ENCODE data around the gene POLD3.
A peak's percentile ranks its signal among the peaks of the same experiment; 100 is the strongest.
"Not testable (repeated sequence)": the region's sequence is repeated elsewhere in the genome, so short reads cannot be mapped to it uniquely, and the experiment has no call there.

Gene POLD3

DNA sequence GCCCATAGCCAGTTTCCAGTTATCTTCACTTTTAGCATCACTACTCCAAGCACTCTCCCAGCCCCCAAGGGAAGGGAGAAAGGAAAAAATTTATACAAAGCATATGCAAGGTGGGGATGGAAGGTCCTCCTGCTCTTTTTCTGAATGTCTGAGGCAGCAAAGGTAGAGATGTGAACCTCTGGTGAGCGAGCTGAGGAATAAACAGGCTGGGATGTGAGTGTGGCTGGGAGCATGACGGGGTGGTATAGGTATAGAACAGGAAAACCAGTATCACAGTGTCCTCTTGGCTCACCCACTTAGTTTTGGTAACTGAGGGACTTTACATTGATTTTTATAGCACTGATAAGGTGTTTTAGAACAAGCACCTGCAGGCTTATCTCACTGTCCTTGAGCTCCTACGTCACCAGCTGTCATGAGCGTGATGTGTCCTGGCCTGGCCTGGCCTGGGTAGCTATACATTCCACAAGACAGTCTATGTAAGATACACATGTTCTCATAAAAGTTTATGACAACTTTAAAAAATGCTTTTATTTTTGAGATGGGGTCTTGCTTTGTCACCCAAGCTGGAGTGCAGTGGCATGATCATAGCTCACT is 10.3 kb upstream of the POLD3 start:
- DNase-seq (ENCODE audit: low read depth), result no peak

DNA sequence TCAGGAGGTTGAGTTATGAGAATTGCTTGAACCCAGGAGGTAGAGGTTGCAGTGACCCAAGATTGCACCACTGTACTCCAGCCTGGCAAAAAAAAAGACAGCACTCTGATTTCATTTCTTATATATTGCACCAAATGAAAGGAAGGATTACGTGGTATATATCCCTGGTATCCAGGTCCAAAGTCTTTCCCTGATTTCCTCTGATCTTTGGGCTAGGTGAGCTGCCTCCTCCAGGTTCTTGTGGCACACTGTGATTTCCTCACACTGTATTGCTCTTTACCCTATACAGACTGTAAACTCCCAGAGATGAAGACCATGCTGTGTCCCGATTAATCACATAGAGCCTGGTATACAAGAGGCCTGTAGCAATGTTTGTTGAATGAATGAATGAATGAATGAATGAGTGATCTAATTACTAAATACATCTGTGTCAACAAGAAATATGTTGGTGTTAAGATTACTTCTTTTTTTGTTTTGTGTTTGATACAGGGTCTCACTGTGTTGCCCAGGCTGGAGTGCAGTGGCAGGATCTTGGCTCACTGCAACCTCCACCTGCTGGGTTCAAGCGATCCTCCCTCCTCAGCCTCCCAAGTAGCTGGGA is 9.3 kb upstream of the POLD3 start:
- no peak for DNase-seq (ENCODE audit: low read depth)

DNA sequence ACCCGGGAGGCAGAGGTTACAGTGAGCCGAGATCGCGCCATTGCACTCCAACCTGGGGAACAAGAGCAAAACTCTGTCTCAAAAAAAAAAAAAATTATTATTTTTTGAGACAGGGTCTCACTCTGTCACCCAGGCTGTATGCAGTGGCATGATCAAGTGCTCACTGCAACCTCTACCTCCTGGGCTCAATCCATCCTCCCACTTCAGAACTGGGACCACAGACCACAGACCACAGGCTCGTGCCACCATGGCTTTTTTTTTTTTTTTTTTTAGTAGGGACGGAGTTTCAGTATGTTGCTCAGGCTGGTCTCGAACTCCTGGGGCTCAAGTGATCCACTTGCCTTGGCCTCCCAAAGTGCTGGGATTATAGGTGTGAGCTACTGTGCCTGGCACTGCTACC is 1.9 kb upstream of the POLD3 start:
- not testable (repeated sequence) for DNase-seq (ENCODE audit: low read depth)

DNA sequence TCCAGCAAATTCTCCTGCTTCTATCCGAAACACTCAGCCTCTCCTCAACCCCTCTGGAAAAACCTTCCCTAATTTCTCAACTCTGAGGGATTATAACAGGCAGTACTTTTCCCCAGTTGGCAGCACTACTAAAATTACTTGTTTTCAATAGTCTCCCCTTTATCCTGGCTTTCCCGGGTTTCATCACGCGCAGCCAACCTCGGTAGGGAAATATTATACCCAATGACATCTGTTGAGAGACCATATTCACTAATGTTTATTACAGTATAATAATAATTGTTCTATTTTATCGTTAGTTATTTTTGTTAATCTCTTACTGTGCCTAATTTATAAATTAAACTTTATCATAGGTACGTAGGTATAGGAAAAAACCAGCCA is 330 bp upstream of the POLD3 start:
- DNase-seq (ENCODE audit: low read depth), result peak; percentile 21

DNA sequence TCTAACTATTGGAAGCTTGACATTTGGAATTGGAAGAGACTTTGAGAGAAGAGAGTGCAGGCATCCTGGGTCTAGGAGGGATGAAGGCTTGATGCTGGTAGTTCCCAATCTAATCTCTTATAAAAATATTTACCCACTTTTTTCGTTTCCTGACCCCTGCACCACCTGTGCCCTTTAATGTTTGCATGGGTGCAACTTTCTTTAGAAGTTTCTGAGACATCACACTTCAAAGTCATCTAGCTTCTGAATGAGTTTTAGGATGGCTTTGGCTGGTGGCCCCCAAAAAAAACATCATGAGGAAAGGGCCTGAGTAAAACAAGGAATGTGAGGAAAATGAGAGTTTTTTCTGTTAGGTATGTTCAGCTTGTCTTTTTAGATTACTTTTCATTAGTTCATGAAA is 1.1 kb downstream of the POLD3 start:
- DNase-seq (ENCODE audit: low read depth), result no peak

DNA sequence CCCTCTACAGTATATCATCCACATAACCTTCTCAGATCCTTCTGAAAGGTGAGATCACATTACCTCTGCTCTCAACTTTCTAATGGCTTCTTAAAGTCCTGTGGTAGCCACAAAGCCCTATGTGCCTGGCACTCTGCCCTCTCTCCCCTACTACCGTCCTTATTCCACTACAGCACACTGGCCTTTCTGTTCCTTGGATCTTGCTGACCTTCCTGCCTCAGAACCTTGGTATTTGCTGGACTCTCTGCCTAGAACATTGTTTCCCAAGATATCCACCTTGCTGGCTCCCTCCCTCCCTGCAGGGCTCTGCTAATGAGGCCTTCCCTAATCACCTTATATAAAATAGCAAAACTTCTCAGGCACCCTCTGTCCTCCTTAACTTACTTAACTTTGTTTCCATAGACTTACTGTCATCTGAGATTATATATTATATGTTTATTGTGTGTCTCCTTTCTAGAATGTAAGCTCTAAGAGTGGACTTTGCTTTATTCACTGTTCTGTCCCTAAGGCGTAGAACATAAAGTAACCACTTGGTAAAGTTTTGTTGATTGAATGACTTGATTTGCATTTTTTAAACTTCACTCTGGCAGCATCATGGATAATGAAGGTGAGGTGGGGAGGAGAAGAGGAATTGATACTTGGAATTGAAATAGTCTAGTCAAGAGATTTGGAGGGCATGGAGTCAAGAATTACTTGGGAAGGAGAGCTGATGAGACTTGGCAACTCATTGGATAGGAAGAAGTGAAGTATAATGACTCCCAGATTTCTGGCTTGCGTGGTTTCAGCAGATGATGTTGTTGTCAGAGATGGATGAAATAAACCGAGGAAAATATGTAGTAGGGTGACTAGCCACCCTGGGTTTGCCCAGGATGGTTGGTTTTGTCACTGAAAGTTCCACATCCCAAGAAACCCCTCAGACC is 10.5 kb downstream of the POLD3 start:
- DNase-seq (ENCODE audit: low read depth), result no peak

DNA sequence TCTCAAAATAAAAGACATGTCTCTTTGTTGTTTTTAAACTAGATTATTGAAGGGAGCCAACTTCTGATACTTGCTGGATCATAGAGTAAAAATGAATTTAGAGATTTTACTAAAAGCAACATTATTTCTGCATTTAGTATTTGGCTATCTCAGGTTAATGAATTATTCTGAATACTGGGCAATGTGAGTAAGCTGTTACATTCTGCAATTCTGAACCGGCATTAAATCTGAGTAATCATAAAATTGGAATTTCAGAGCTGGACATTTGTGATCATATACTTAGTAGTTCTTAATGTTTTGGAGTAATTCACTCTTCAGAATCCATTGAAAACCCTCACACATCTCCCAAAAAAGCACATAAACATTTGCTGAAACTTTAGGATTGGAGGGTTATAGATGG is 11.5 kb downstream of the POLD3 start:
- no peak for DNase-seq (ENCODE audit: low read depth)

DNA sequence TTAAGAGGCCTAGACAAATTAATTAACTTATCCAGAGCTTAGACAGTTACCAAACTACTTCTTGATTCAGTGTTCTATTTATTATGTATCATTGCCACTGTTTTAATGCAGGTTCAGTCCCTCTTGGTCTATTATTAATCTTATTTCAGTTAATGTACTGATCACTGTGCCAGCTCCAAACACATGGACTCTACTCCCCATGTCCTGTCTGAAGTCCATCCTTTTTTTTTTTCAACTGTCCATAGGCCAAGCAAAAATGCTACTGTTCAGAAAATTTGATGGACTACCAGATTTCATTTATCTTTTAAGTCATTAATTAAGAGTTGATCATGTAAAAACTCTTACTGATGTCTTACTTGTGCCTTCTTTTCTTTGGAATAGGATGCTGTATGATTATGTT is 11.9 kb downstream of the POLD3 start:
- no peak for DNase-seq (ENCODE audit: low read depth)

DNA sequence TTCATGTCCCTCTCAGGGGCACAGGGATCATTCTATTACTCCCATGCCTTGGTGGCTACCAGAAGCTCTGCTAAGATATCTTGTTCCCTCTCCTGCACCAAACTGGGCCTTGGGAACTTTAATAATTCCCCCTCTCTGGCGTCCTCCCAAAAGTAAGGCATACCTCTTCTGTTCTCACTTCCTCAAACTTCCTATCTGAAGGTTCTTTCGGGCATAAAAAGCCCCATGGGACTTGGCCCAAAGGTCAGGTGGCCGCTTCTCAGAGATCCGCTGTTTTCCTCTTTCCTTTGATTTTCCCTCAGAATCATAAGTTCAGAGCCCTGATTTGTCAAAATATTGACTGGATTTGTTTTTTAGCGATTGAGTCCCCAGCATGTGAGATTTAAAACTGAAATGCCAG is 13.0 kb downstream of the POLD3 start:
- no peak for DNase-seq (ENCODE audit: low read depth)

DNA sequence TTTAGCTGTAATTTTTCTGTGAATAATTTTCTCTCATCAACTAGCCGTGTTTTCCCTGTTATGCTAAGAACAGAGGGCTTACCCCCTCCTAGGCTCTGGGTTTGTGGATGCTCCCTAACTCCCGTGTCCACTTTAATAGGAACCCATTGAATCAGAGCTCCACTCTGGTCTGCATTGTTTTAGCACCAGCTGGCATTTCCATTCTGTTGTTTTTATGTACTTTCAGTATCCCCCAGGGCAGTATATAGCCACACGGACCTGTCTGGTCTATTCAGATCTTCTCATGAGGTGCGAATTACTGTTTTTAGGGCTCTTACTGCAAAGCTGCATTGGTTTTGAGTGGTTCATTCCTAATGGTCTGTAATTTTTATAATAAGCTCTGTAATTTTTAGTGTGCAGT is 16.0 kb downstream of the POLD3 start:
- DNase-seq (ENCODE audit: low read depth), result no peak

DNA sequence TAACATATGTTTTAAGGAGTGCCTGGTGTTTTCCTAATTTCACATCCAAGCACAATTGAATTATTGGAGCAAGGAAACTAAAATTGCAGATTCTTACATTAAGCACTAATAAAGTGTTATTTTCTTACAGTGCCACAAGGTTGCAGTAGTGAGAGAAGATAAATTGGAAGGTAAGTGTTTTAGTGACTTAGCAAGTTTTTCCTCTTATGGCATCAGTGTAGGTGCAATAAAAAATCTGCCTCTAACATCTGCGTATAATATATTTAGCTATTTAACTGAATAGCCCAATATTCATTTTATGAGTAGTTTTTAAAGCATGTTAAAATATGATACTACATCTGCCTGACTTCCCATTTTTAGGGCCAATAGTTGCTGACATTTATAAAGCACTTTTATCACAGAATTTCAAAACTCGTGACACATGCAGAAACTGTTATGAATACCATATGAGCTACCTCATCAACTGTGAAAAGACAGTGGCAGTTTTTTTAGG is 19.0 kb downstream of the POLD3 start:
- DNase-seq (ENCODE audit: low read depth), result peak; percentile 78

DNA sequence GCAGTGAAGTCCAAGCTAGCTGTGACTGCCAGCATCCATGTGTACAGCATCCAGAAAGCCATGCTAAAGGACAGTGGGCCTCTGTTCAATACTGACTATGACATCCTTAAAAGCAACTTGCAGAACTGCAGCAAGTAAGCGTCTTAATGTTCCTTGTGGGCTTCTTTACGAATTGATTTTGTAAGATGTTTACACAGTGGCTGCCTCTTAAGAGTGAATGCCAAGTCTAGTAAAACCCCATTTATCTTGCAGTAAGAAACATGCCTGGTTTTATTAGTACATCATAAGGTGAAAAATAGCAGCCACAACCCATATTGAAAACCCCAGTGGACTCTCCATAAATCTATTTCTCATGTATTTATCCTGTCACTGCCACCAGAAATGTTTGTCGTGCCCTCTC is 20.5 kb downstream of the POLD3 start:
- DNase-seq (ENCODE audit: low read depth), result peak; percentile 52

DNA sequence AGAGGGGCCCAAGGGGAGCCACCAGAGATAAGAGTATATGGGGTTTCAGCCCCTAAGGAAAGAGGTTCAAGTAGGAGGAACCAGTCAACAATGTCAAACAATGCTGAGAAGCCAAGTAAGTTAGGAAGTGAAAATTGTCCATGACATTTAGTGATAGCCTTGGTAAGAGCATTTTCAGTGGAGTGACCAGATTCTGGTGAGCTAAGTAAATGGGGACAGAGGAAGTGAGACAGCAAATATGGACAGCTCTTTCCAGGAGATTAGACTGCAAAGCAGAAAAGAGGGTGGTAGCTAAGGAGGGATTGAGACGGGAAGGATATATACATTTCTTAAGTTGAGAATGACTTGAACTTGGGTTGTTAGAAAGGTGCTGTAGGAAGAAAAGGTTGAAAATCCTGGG is 22.9 kb downstream of the POLD3 start:
- DNase-seq (ENCODE audit: low read depth), result no peak

DNA sequence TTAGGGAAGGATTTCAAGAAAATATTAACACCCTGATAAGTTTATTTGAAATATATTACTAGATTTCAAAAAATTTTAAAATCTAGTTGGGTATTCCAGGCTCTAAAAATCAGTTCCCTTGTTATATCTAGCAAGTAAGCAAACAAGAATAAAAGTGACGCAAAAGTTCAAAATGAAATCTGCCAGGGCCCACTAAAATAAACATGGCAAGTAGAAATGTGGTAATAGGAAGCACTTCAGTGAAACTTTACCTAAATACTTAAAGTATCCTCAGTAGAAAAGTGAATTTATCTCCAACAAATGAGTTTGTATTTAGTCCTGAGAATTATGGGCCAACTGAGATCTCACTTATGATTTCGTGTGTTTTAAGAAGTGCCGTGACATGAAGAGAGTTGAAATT is 23.6 kb downstream of the POLD3 start:
- peak; percentile 23 for DNase-seq (ENCODE audit: low read depth)

DNA sequence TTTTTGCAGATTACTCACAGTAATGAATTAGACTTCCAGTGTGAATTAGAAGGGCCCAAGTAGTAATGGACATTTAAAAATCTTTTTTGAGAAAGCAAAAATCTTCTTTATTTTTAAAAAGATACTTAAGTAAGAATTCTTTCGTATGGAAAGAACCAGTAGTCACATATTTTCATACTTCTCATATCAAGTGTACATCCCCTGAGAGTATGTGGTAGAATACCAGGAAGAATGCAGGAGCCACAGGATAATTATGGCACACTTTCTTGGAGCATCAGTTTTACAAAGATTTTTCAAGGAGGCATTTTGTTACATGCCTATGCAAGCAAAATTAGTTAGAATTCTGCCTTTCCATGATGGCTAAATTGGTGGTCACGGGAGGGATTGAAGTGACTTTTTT is 28.1 kb downstream of the POLD3 start:
- DNase-seq (ENCODE audit: low read depth), result no peak

DNA sequence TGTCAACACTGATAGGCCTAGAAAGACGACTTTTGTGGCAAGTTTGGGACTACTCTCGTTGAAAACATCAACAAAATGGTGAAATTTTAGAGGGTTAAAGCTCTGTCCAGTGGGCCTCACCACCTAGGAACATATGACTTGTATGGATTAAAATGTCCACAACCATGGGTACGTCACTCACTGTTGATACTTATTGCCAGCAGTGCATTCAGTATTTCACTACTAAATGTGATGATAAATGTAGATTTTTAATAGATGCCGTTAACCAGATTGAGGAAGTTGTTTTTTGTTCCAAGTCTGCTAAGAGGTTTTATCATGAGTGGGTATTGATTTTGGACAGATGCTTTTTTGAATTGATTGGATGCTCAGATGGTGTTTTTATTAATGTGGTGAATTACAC is 33.7 kb downstream of the POLD3 start:
- no peak for DNase-seq (ENCODE audit: low read depth)

DNA sequence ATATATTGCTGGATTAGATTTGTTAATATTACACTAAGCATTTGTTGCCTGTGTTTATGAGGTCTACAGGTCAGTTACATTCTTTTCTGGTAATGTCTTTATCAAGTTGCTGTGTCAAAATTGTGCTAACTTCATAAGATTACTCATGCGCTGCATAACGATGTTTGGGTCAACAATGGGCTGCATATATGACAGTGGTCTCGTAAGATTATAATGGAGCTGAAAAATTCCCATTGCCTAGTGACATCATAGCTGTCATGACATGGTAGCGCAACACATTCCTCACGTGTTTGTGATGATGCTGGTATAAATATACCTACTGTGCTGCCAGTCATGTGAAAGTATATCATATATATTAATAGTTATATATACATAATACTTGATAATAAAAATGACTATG is 34.2 kb downstream of the POLD3 start:
- DNase-seq (ENCODE audit: low read depth), result no peak

DNA sequence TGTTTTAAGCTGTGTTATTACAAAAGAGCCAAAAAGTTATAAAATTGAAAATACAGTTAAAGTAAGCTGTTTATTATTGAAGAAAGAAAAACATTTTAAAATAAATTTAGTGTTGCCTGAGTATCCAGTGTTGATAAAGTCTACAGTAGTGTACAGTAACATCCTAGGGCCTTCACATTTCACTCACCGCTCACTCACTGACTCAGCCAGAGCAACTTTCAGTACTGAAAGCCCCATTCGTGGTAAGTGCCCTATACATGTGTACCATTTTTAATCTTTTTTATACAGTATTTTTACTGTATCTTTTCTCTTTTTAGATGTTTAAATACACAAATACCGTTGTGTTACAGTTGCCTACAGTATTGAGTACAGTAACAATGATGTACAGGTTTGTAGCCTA is 35.0 kb downstream of the POLD3 start:
- DNase-seq (ENCODE audit: low read depth), result no peak

DNA sequence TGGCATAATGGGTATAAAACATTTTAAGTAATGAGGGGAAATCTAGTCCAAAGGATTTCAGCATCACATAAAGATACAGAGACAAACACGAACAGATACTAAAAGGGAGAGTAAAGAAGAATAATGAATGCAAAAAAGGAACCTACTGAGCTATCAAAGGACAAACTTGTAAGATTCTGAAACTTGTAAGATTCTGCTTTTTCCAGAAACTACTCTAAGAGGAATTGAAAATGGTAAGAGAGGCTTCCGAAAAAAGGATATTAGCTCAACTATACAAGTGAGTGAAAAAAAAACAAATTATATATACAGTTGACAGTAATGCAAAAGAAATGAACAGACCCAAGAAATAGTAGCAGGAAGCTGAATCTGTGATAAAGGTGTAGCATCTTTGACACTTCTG is 37.7 kb downstream of the POLD3 start:
- DNase-seq (ENCODE audit: low read depth), result no peak

DNA sequence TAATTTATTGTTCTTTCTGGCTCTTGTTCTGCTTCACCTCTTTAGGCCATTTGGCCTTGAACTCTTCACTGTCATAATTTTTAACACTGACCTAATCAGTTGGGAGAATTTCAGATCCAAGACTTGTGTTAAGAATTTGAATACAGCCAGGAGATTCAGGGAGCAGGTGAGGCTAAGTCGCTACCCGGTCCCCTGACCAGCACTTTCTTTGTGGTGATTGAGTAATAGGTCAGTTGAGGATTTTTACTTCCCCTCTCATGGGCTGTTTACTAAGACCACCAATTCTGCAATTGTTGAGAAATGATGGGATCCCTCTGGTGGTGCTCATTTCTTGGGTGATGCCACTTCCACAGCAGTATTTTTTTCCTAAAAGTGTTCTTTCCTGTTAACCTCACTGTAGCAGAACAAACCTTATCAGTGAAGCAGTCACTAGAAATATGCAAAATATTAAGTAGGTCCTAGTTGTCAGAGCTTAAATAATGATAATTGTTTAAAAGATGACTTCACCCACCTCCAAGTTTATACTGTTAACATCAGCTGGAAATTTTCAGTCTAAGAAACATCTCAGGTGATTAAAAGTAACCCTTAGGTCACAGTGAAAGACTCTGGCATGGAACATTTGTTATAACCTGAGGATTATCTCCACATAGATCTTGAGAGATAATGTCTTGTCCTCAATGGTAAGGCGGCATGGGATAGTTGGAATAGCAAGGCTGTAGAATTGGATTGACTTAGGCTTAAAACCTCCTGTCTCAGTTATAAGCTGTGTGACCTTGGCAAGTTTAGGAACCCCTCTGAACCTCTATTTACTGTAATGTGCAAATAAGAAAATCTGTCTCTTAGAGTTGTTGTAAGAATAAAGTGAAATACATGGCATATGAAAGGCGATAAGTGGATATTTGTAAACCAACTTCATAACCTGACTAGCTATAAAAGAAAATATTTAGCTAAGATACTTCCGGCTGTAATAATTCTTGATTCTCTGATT is 41.3 kb downstream of the POLD3 start:
- no peak for DNase-seq (ENCODE audit: low read depth)

DNA sequence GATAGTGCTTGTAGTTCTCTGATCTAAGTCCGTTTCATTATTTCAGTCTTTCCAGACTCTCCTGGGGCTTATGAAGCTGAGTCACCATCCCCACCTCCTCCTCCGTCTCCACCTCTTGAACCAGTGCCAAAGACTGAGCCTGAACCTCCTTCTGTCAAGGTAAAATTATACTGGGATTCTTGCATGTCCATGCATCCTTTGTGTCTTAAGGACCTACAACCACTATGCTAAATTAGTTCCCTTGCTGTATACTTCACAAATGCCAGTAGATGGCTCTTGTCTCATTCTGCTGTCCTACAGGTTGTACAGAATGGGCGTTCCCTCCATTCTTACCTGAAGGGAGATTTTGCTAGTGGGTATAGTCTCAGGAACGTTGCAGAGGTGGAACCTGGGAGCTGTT is 42.2 kb downstream of the POLD3 start:
- DNase-seq (ENCODE audit: low read depth), result peak; percentile 80

DNA sequence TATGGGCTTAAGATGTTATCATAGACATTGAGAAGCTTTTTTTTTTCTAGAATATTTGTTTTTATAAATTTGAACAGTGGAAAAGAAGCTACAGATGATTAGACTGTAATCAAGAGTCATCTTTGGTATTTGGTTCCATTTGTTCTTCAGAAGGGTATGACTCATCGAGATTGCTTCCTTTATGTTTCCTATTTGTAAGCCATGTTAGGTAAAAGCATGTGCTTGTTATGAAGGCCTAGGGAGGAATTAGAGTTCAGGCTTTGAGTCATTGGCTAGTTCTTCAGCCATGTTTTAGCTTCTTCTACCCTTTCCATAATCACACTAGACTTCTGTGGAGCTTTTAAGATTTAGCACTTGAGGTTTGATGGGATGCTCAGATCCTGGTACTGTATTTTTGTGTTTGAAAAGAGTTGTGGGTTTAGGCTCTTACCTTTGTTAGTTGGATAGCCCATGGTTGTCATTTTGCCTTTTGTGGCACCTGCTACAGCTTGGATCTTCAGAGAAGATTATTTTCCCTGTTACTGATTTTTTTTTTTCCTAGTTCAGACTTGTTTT is 44.3 kb downstream of the POLD3 start:
- DNase-seq (ENCODE audit: low read depth), result peak; percentile 96
